Breast epithelium (tissue), 3 donors: ENCODE results near the gene PRRX2.

Experiments used
- POLR2A ChIP-seq: fragments of 450-650 bp; IDR thresholded peaks from one replicate; pipeline ENCODE4 v1.6.1; 2016; ENCODE audit warnings: antibody characterized with exemption, mild to moderate bottlenecking, moderate library complexity
- POLR2AphosphoS5 ChIP-seq, 3 donors: sonication (generic); formaldehyde crosslinking; IDR thresholded peaks; one replicate each; pipeline ENCODE4 v1.6.1; 2017; ENCODE audit warnings: antibody characterized with exemption in 3 of 3

- TF ChIP-seq POLR2AphosphoS5 (IDR thresholded peaks at IDR 0.05) = no peak
- TF ChIP-seq POLR2A = no peak
Measured at GRCh38 chr9:129736334-129736733, 70.9 kb downstream of the PRRX2 start.
